Superior temporal gyrus (tissue), 1 donor: ENCODE results near the gene ARVCF.
A peak's percentile ranks its signal among the peaks of the same experiment; 100 is the strongest.

Source experiments
- DNase-seq: peaks from one replicate; pipeline ENCODE4 v3.0.0-alpha.2; 2016; ENCODE audit errors: extremely low spot score

The ARVCF gene

GRCh38 chr22:20016734-20017621, at the start of gene ARVCF:
Gene ARVCF, minus strand, starts transcription at chr22:20016823. Its CDS starts 26,029 bp downstream, at chr22:19990794.
- peak; percentile 94 for DNase-seq

GRCh38 chr22:20065896-20066616, 49.4 kb upstream of the ARVCF start:
- no peak for DNase-seq

GRCh38 chr22:20064545-20065262, 48.1 kb upstream of the ARVCF start:
- DNase-seq, result no peak

- no peak for DNase-seq
Observed at GRCh38 chr22:20064140-20064480, 47.5 kb upstream of the ARVCF start.

GRCh38 chr22:20063271-20064139, 46.9 kb upstream of the ARVCF start:
- DNase-seq, result no peak

GRCh38 chr22:20062766-20063083, 46.1 kb upstream of the ARVCF start:
- DNase-seq, result no peak

- no peak for DNase-seq
Observed at GRCh38 chr22:20062043-20062765, 45.6 kb upstream of the ARVCF start.

- DNase-seq, result no peak
Observed at GRCh38 chr22:20061481-20061861, 44.8 kb upstream of the ARVCF start.

GRCh38 chr22:20060700-20061480, 44.3 kb upstream of the ARVCF start:
- DNase-seq, result no peak

GRCh38 chr22:20058989-20059770, 42.6 kb upstream of the ARVCF start:
- no peak for DNase-seq

- DNase-seq, result no peak
Observed at GRCh38 chr22:20057596-20058268, 41.1 kb upstream of the ARVCF start.

- no peak for DNase-seq
Observed at GRCh38 chr22:20056696-20057386, 40.2 kb upstream of the ARVCF start.

- no peak for DNase-seq
Observed at GRCh38 chr22:20056161-20056560, 39.5 kb upstream of the ARVCF start.

- no peak for DNase-seq
Observed at GRCh38 chr22:20055654-20056053, 39.0 kb upstream of the ARVCF start.

- DNase-seq, result no peak
Observed at GRCh38 chr22:20055144-20055543, 38.5 kb upstream of the ARVCF start.

- DNase-seq, result no peak
Observed at GRCh38 chr22:20054485-20054884, 37.9 kb upstream of the ARVCF start.

GRCh38 chr22:20054034-20054427, 37.4 kb upstream of the ARVCF start:
- DNase-seq, result no peak

- no peak for DNase-seq
Observed at GRCh38 chr22:20053407-20054033, 36.9 kb upstream of the ARVCF start.
